ENCODE measurements around the gene CXCL11. TPM values are rescaled to one million over a fixed set of nuclear protein-coding genes. Genes with fewer than 3 reads are reported as not detected.
"Not testable (repeated sequence)": the region's sequence is repeated elsewhere in the genome, so short reads cannot be mapped to it uniquely, and the experiment has no call there.

CXCL11 gene
- total and polyA plus RNA-seq, 4 experiments from 2014 or later = not detected

GRCh38 chr4:76002176-76002575, 33.7 kb downstream of the CXCL11 start:
- Mint-ChIP-seq H3K36me3 (no peaks in the 10 kb centered on the region), H3K9me3 (no peaks in the 10 kb centered on the region), H3K4me1 (no peaks in the 10 kb centered on the region), H3K27ac (no peak overlapping the region), H3K4me3 (no peak overlapping the region), H3K27me3 (peaks cover 3 to 15% of the 10 kb centered on the region in 2 donors)
- Histone ChIP-seq H3K4me1 (ENCODE audit: insufficient read depth, low read length) (no peaks in the 10 kb centered on the region), H3K27me3 (ENCODE audit: insufficient read depth, low read length) (no peaks in the 10 kb centered on the region), H3K27ac (ENCODE audit: low read depth, low read length) (no peak overlapping the region), H3K4me3 (ENCODE audit: low read length in 2 of 2) (no peak overlapping the region), H3K36me3 (ENCODE audit: insufficient read depth, low read length) (no peaks in the 10 kb centered on the region), H3K9me3 (ENCODE audit: control insufficient read depth in 1 of 2, low read length in 2 of 2) (no peaks in the 10 kb centered on the region)
- no peak for DNase-seq
- intact Hi-C loops (cut with micrococcal nuclease) = no loop called here
- POLR2A ChIA-PET (ENCODE audit: partially characterized antibody) = no interaction called here
- CTCF ChIA-PET (ENCODE audit: partially characterized antibody) = no interaction called here

GRCh38 chr4:76001700-76002099, 34.2 kb downstream of the CXCL11 start:
- H3K9me3 ChIP-seq (ENCODE audit: control insufficient read depth in 1 of 2, low read length in 2 of 2) = no peaks in the 10 kb centered on the region
- H3K27me3 ChIP-seq (ENCODE audit: insufficient read depth, low read length) = no peaks in the 10 kb centered on the region
- H3K27ac Mint-ChIP-seq = no peak overlapping the region
- no peaks in the 10 kb centered on the region for H3K36me3 Mint-ChIP-seq
- POLR2A ChIA-PET (ENCODE audit: partially characterized antibody) = no interaction called here
- no peak overlapping the region for H3K4me3 Mint-ChIP-seq
- H3K36me3 ChIP-seq (ENCODE audit: insufficient read depth, low read length) = no peaks in the 10 kb centered on the region
- no peaks in the 10 kb centered on the region for H3K9me3 Mint-ChIP-seq
- no peak for DNase-seq
- H3K4me3 ChIP-seq (ENCODE audit: low read length in 2 of 2) = no peak overlapping the region
- peaks cover 3 to 13% of the 10 kb centered on the region in 2 donors for H3K27me3 Mint-ChIP-seq
- CTCF ChIA-PET (ENCODE audit: partially characterized antibody) = interaction anchor here (1.0 kb wide), 1 partner anchor 10 kb away, joined by 3 read pairs; no protein-coding TSS in a partner anchor
- no peak overlapping the region for H3K27ac ChIP-seq (ENCODE audit: low read depth, low read length)
- intact Hi-C loops (cut with micrococcal nuclease) = no loop called here
- H3K4me1 ChIP-seq (ENCODE audit: insufficient read depth, low read length) = no peaks in the 10 kb centered on the region
- H3K4me1 Mint-ChIP-seq = no peaks in the 10 kb centered on the region

DNA sequence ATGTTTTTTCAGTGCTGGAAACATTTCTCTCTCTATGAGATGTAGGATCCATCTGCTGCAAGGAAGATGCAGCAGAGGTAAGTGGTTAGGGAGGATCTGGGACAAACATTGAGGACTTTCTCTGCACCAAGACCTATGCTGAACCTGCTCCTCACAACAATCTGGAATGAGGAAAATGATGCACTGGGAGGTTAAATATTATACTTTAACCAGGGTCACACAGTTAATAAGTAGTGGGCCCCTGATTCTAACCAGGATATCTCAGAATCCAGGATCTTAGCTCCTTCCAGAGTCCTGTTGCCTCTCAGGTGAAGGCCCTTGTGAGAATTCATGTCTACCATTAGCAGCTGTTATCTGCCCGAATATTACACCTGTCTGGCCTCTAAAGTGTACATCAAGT, 35.6 kb downstream of the CXCL11 start:
- no peaks in the 10 kb centered on the region for H3K4me1 Mint-ChIP-seq
- H3K4me1 ChIP-seq (ENCODE audit: insufficient read depth, low read length) = no peaks in the 10 kb centered on the region
- ChIA-PET POLR2A (ENCODE audit: partially characterized antibody) (no interaction called here), CTCF (ENCODE audit: partially characterized antibody) (no interaction called here)
- H3K36me3 Mint-ChIP-seq = no peaks in the 10 kb centered on the region
- H3K27ac Mint-ChIP-seq = no peak overlapping the region
- peaks cover 0 to 9% of the 10 kb centered on the region in 2 donors for H3K27me3 Mint-ChIP-seq
- H3K27me3 ChIP-seq (ENCODE audit: insufficient read depth, low read length) = no peaks in the 10 kb centered on the region
- DNase-seq = no peak
- no peaks in the 10 kb centered on the region for H3K9me3 ChIP-seq (ENCODE audit: control insufficient read depth in 1 of 2, low read length in 2 of 2)
- H3K4me3 ChIP-seq (ENCODE audit: low read length in 2 of 2) = no peak overlapping the region
- intact Hi-C loops (cut with micrococcal nuclease) = no loop called here
- H3K27ac ChIP-seq (ENCODE audit: low read depth, low read length) = no peak overlapping the region
- H3K9me3 Mint-ChIP-seq = no peaks in the 10 kb centered on the region
- H3K36me3 ChIP-seq (ENCODE audit: insufficient read depth, low read length) = no peaks in the 10 kb centered on the region
- H3K4me3 Mint-ChIP-seq = no peak overlapping the region

DNA sequence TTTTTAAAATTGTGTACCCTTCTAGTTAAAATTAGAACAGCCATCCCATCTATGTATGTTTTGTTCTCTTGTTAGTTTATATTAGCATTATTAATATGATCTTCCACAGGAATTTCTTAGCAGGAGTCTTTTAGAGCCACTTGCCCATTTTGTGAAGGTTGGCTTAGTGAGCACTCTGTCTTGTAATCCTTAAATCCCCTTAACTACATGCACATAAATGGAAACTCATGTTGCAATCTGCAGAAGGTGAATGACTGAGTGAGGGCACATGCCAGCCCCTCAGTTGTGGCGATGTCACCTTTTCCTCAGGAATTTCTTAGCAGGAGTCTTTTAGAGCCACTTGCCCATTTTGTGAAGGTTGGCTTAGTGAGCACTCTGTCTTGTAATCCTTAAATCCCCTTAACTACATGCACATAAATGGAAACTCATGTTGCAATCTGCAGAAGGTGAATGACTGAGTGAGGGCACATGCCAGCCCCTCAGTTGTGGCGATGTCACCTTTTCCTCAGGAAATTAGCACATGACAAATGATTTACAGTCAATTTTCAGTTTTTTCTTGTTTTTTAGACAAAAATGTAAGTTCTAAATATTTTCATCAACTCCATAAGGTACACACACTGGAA, 37.2 kb downstream of the CXCL11 start:
- intact Hi-C loops (cut with micrococcal nuclease); DNase-seq; H3K4me1 ChIP-seq (ENCODE audit: insufficient read depth, low read length); POLR2A ChIA-PET (ENCODE audit: partially characterized antibody); H3K4me3 ChIP-seq (ENCODE audit: low read length in 2 of 2); H3K4me3 Mint-ChIP-seq; H3K9me3 ChIP-seq (ENCODE audit: control insufficient read depth in 1 of 2, low read length in 2 of 2); H3K9me3 Mint-ChIP-seq; H3K27me3 Mint-ChIP-seq; H3K27me3 ChIP-seq (ENCODE audit: insufficient read depth, low read length); H3K4me1 Mint-ChIP-seq; H3K36me3 Mint-ChIP-seq; H3K27ac ChIP-seq (ENCODE audit: low read depth, low read length); H3K36me3 ChIP-seq (ENCODE audit: insufficient read depth, low read length); H3K27ac Mint-ChIP-seq: not testable (repeated sequence)
- CTCF ChIA-PET (ENCODE audit: partially characterized antibody) = interaction anchor here (1.0 kb wide), 1 partner anchor 68 kb away, joined by 4 read pairs; no protein-coding TSS in a partner anchor

- Mint-ChIP-seq H3K27ac (peak overlapping the region in 1 of 7 donors; percentile 68), H3K4me1 (peaks cover 0 to 2% (median 0%) of the 10 kb centered on the region in 4 donors), H3K36me3 (no peaks in the 10 kb centered on the region), H3K27me3 (peaks cover 0 to 8% of the 10 kb centered on the region in 2 donors), H3K4me3 (no peak overlapping the region), H3K9me3 (no peaks in the 10 kb centered on the region)
- no peak overlapping the region for H3K27ac ChIP-seq (ENCODE audit: low read depth, low read length)
- H3K9me3 ChIP-seq (ENCODE audit: control insufficient read depth in 1 of 2, low read length in 2 of 2) = no peaks in the 10 kb centered on the region
- ChIA-PET CTCF (ENCODE audit: partially characterized antibody) (interaction anchor here (1.4 to 3.8 kb wide), 4 partner anchors 13 to 69 kb away, joined by 3 to 49 read pairs (median 24); no protein-coding TSS in a partner anchor), POLR2A (ENCODE audit: partially characterized antibody) (no interaction called here)
- no peaks in the 10 kb centered on the region for H3K27me3 ChIP-seq (ENCODE audit: insufficient read depth, low read length)
- DNase-seq = no peak
- H3K4me1 ChIP-seq (ENCODE audit: insufficient read depth, low read length) = no peaks in the 10 kb centered on the region
- intact Hi-C loops (cut with micrococcal nuclease) = no loop called here
- H3K36me3 ChIP-seq (ENCODE audit: insufficient read depth, low read length) = no peaks in the 10 kb centered on the region
- H3K4me3 ChIP-seq (ENCODE audit: low read length in 2 of 2) = no peak overlapping the region
Observed at GRCh38 chr4:75997946-75998345, 37.9 kb downstream of the CXCL11 start.

GRCh38 chr4:75997081-75997480, 38.8 kb downstream of the CXCL11 start:
- no peaks in the 10 kb centered on the region for H3K36me3 ChIP-seq (ENCODE audit: insufficient read depth, low read length)
- no peak for DNase-seq
- Mint-ChIP-seq H3K4me3 (no peak overlapping the region), H3K9me3 (no peaks in the 10 kb centered on the region), H3K27me3 (peaks cover 0 to 5% of the 10 kb centered on the region in 2 donors), H3K27ac (no peak overlapping the region), H3K4me1 (peaks cover 0 to 2% (median 0%) of the 10 kb centered on the region in 4 donors), H3K36me3 (no peaks in the 10 kb centered on the region)
- H3K27me3 ChIP-seq (ENCODE audit: insufficient read depth, low read length) = no peaks in the 10 kb centered on the region
- ChIA-PET POLR2A (ENCODE audit: partially characterized antibody) (interaction anchor here (2.0 kb wide), 1 partner anchor 57 kb away, joined by 7 read pairs; the partner anchor contains the start of gene NAAA), CTCF (ENCODE audit: partially characterized antibody) (interaction anchor here (1.2 to 3.8 kb wide), 11 partner anchors 13 to 90 kb away, joined by 3 to 49 read pairs (median 8); partner anchors contain the start of gene NAAA)
- intact Hi-C loops (cut with micrococcal nuclease) = no loop called here
- no peaks in the 10 kb centered on the region for H3K4me1 ChIP-seq (ENCODE audit: insufficient read depth, low read length)
- H3K9me3 ChIP-seq (ENCODE audit: control insufficient read depth in 1 of 2, low read length in 2 of 2) = no peaks in the 10 kb centered on the region
- H3K27ac ChIP-seq (ENCODE audit: low read depth, low read length) = no peak overlapping the region
- no peak overlapping the region for H3K4me3 ChIP-seq (ENCODE audit: low read length in 2 of 2)

DNA sequence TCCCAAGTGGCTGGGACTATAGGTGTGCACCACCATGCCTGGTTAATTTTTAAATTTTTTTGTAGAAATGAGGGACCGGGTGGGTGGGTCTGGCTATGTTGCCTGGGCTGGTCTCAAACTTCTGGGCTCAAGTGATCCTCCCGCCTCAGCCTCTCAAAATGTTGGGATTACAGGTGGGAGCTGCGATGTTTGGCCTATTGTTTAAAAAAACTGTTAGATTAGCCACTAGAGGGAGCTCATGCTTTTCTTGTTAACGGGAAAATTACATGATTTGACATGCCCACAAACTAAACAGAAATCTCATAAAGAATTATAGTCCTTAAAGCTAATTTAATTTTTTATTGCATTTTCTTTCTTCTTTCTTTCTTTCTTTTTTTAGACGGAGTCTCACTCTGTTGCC, 40.1 kb downstream of the CXCL11 start:
- CTCF ChIA-PET (ENCODE audit: partially characterized antibody) = interaction anchor here (0.6 to 3.8 kb wide), 39 partner anchors 9 to 509 kb away, joined by 3 to 49 read pairs (median 5); partner anchors contain the start of genes ART3, CXCL9 and NAAA
- Mint-ChIP-seq H3K27me3 (peaks cover 0 to 5% of the 10 kb centered on the region in 2 donors), H3K36me3 (peaks cover 0 to 3% of the 10 kb centered on the region in 2 donors), H3K4me3 (no peak overlapping the region), H3K4me1 (peaks cover 0 to 8% (median 4%) of the 10 kb centered on the region in 4 donors), H3K9me3 (no peaks in the 10 kb centered on the region), H3K27ac (no peak overlapping the region)
- DNase-seq = peak in 4 of 5 donors; percentile 52 to 62 (median 58)
- POLR2A ChIA-PET (ENCODE audit: partially characterized antibody) = interaction anchor here (1.0 to 2.0 kb wide), 2 partner anchors 56 to 1805 kb away, joined by 3 to 7 read pairs; partner anchors contain the start of gene NAAA
- no peak overlapping the region for H3K4me3 ChIP-seq (ENCODE audit: low read length in 2 of 2)
- no peaks in the 10 kb centered on the region for H3K36me3 ChIP-seq (ENCODE audit: insufficient read depth, low read length)
- no peaks in the 10 kb centered on the region for H3K27me3 ChIP-seq (ENCODE audit: insufficient read depth, low read length)
- no peak overlapping the region for H3K27ac ChIP-seq (ENCODE audit: low read depth, low read length)
- H3K4me1 ChIP-seq (ENCODE audit: insufficient read depth, low read length) = peaks cover 4% of the 10 kb centered on the region
- intact Hi-C loops (cut with micrococcal nuclease) = loop anchor here (1.0 kb wide), 1 partner anchor 72 kb away; no protein-coding TSS in a partner anchor
- H3K9me3 ChIP-seq (ENCODE audit: control insufficient read depth in 1 of 2, low read length in 2 of 2) = no peaks in the 10 kb centered on the region
